ENCODE measurements around the gene GSX1. TPM values are rescaled to one million over a fixed set of nuclear protein-coding genes. Genes with fewer than 3 reads are reported as not detected.

The GSX1 gene
- total and polyA plus RNA-seq, 2 experiments from 2014 or later = not detected

DNA sequence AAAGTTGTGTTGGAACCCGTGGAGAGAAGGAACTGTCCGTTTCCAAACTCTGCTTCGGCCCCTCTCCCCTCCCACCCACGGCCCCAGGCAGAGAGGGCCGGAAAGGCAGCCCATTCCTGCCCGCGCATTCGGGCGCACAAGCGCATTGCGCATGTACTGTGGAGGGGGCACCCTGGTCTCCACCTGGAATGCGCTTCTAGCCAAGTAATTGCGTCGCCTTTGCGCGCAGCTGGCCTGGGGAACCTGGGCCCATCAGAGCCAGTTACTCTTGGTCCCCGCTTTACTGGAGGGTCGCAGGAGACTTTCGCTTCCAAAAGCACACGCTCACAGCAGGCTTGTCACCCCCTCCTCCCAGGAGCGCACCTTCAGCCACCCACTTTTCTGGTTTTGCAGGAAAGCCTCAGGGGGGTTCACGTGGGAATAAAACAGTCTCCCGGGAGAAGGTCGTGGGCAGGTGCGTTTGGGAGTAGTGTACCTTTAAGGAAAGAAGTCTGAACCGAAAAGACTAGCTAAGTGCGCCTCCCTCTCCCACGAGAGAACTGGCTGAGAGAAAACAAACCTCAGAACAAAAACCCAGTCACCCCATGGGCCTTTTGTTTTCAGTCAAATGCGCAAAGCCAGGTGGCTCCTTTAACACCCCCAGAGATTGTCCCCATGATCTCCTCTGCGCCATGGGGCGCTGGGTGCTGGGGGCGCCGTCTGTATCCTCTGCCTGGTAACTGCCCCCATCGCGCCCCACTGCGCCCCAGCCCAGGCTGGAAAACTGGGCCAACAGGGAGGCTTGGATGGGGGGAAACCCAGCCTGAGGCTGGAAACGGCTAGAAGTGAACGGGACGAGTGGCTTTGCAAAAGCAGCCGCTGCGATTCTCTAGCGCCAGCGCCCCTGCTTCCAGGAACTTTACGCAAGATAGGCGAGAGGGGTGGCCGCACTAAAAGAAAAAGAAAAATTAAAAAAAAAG lies 28.5 kb downstream of the GSX1 start:
- Histone ChIP-seq H3K27me3 (peaks cover 87% of the 10 kb centered on the region), H3K4me3 (no peak overlapping the region), H3K4me1 (ENCODE audit: insufficient read depth) (no peaks in the 10 kb centered on the region), H3K9me3 (ENCODE audit: low read depth) (no peaks in the 10 kb centered on the region), H3K9me2 (replicated peaks; ENCODE audit: insufficient read depth) (no peaks in the 10 kb centered on the region), H4K20me1 (ENCODE audit: insufficient read depth, poor library complexity, severe bottlenecking) (no peaks in the 10 kb centered on the region), H3K79me2 (no peaks in the 10 kb centered on the region), H3K4me2 (no peak overlapping the region), H3K27ac (no peak overlapping the region), H3K36me3 (replicated peaks; ENCODE audit: insufficient read depth, low read depth) (no peaks in the 10 kb centered on the region), H2AFZ (no peak overlapping the region)
- WGBS (ENCODE audit: low lambda C conversion rate, missing lambda C conversion rate) = 2% methylated on average over 45 of the region's 46 CpGs
- TF ChIP-seq EZH2phosphoT487 (IDR thresholded peaks at IDR 0.05; ENCODE audit: low read depth, severe bottlenecking, unreplicated experiment) (no peak), EZH2 (IDR thresholded peaks at IDR 0.05; ENCODE audit: borderline replicate concordance) (no peak)
- TF ChIP-seq, protein P1, sequence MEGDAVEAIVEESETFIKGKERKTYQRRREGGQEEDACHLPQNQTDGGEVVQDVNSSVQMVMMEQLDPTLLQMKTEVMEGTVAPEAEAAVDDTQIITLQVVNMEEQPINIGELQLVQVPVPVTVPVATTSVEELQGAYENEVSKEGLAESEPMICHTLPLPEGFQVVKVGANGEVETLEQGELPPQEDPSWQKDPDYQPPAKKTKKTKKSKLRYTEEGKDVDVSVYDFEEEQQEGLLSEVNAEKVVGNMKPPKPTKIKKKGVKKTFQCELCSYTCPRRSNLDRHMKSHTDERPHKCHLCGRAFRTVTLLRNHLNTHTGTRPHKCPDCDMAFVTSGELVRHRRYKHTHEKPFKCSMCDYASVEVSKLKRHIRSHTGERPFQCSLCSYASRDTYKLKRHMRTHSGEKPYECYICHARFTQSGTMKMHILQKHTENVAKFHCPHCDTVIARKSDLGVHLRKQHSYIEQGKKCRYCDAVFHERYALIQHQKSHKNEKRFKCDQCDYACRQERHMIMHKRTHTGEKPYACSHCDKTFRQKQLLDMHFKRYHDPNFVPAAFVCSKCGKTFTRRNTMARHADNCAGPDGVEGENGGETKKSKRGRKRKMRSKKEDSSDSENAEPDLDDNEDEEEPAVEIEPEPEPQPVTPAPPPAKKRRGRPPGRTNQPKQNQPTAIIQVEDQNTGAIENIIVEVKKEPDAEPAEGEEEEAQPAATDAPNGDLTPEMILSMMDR (IDR thresholded peaks at IDR 0.05; ENCODE audit: poor library complexity) = no peak
- DNase-seq (ENCODE audit: low spot score) = no peak

DNA sequence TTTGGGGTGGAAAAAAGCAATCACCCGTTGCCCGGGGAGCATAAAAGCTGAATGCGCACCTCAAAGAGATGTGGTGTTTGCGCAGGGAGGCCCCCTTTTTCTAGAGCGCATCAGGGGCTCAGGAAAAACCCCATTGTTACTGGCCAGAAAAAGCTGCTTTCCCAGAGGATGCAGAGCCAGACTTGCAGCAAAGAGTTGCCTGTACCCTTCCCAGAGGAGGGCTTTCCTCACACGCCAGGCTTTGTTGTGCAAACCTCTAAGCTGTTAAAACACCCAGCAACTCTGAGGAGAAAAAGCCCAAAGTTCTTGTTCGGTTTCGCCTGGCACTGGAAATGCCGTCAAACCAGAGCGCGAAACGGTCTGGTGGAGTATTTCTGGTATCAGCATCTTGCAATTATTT lies 29.3 kb downstream of the GSX1 start:
- Histone ChIP-seq H2AFZ (no peak overlapping the region), H3K79me2 (no peaks in the 10 kb centered on the region), H3K27me3 (peaks cover 80% of the 10 kb centered on the region), H3K4me2 (no peak overlapping the region), H3K9me3 (ENCODE audit: low read depth) (no peaks in the 10 kb centered on the region), H3K36me3 (replicated peaks; ENCODE audit: insufficient read depth, low read depth) (no peaks in the 10 kb centered on the region), H3K9me2 (replicated peaks; ENCODE audit: insufficient read depth) (no peaks in the 10 kb centered on the region), H3K4me1 (ENCODE audit: insufficient read depth) (no peaks in the 10 kb centered on the region), H3K27ac (no peak overlapping the region), H4K20me1 (ENCODE audit: insufficient read depth, poor library complexity, severe bottlenecking) (no peaks in the 10 kb centered on the region), H3K4me3 (no peak overlapping the region)
- TF ChIP-seq, protein P1 (IDR thresholded peaks at IDR 0.05; ENCODE audit: poor library complexity) = no peak
- TF ChIP-seq EZH2phosphoT487 (IDR thresholded peaks at IDR 0.05; ENCODE audit: low read depth, severe bottlenecking, unreplicated experiment) = no peak
- TF ChIP-seq EZH2 (IDR thresholded peaks at IDR 0.05; ENCODE audit: borderline replicate concordance) = no peak
- 3% methylated on average over 12 of the region's 12 CpGs for whole genome bisulfite sequencing (ENCODE audit: low lambda C conversion rate, missing lambda C conversion rate)
- no peak for DNase-seq (ENCODE audit: low spot score)

DNA sequence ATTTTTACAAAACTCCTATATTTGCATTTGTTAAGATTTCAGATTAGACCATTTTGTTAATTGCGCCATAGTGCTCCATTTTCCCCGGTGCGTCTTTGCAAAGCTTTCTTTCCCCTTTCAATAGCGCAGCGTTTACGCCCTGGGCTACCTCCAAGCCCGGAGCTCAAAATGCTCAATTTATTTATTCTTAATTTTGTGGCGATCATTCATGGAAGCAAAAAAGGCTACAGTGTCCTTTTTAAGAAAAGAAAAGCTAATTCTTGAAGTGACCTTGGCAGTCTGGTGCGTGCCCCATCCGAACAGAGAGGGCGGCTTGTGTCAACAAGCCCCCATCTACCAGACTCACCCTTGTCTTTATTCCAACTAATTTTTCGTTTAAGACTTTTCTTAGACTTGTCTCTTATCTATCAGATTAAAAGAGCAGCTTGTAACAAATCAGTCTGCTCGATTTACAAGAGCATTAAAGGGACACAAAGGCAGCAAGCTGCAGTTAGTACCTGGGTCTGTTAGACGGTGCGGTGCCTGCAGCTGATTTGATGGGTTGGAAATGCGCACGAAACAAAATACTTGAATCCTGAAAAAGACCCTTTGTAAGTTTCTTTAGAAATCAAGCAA lies 30.1 kb downstream of the GSX1 start:
- Histone ChIP-seq H3K4me3 (no peak overlapping the region), H3K4me1 (ENCODE audit: insufficient read depth) (no peaks in the 10 kb centered on the region), H3K36me3 (replicated peaks; ENCODE audit: insufficient read depth, low read depth) (no peaks in the 10 kb centered on the region), H2AFZ (no peak overlapping the region), H3K9me2 (replicated peaks; ENCODE audit: insufficient read depth) (no peaks in the 10 kb centered on the region), H3K4me2 (no peak overlapping the region), H3K27ac (no peak overlapping the region), H3K9me3 (ENCODE audit: low read depth) (no peaks in the 10 kb centered on the region), H4K20me1 (ENCODE audit: insufficient read depth, poor library complexity, severe bottlenecking) (no peaks in the 10 kb centered on the region), H3K27me3 (peaks cover 78% of the 10 kb centered on the region), H3K79me2 (no peaks in the 10 kb centered on the region)
- 5% methylated on average over 17 of the region's 17 CpGs for WGBS (ENCODE audit: low lambda C conversion rate, missing lambda C conversion rate)
- DNase-seq (ENCODE audit: low spot score) = no peak
- TF ChIP-seq EZH2 (IDR thresholded peaks at IDR 0.05; ENCODE audit: borderline replicate concordance) = no peak
- TF ChIP-seq EZH2phosphoT487 (IDR thresholded peaks at IDR 0.05; ENCODE audit: low read depth, severe bottlenecking, unreplicated experiment) = no peak
- TF ChIP-seq, protein P1 (IDR thresholded peaks at IDR 0.05; ENCODE audit: poor library complexity) = no peak

Data from hepatocyte (in vitro differentiated cells).